ENCODE results near the gene BCR.

The BCR gene

DNA sequence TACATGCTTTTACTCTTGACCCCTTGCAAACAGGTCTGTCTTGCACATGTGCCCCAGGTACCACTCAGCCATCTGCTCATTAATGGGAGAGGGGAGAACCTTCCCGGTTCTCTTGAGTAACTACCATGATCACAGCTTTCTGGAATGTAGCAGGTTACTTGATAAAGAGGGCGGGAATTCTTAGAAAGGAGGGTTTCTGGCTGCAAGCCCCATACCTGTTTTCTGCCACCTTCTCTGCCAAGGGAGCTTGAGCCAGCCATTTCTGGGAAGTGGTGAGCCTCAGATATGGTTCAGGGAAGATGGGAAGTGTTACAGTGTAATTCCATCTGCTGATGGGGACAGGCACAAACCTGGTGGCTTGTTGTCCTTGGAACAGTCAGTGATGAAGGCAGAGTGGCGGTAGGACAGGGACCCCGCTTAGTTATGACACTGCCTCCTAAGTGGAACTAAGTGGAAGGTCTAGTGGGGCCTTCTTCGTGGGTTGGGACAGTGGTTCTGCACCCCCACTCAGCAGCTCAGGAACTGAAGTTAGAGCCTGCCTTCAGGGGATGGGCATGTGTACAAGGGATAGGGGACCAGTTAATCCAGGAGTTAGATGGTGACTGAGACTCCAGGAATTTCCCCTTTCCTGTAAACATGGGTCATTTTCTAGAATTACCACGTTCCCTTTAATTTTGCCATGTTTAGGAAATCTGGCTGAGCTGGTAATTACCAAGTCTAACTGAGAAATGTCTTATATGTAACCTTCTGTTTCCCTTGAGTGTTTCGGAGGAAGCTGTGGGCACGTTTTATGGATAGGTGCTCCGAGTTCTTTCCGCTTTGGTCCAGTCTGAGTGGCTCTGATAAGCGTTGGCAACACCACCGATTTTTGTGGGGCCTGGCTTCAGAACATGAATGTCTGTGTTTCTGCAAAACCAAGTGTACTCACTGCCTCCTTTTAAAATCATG lies 35.3 kb downstream of the BCR start:
- in situ Hi-C loops (cut with HindIII; ENCODE audit: low sequenced_read_pairs): no loop called here

DNA sequence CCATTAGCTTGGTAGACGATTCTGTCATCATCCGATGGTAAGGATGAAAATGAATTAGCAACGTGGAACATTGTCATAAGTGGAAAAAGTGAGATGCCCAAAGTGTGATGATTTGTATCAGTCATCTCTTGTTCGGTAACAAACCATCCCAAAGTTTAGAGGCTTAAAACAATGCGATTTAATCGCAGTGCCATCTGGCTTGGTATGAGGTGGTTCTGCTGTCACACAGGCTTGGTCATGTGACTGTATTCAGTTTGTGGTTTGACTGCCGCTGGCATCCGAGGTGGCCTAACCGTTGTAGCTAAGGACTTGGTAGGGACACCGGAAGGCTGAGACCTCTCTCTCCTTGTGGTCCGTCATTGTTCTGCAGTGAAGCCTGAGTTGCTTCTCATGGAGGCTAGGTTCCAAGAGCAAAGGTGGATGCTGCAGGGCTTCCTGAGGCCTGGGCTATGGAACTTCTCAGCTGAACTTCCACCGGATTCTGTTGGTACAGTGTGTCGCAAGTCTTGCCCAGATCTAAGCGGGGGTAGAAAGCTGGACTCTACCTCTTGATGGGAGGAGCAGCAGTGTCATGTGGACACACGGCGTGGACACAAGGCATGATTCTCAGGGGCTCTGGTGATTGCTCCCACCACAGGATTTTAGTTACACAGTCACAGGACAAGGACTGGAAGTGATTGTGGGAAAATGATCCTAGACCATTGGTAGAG lies 36.3 kb downstream of the BCR start:
- in situ Hi-C loops (cut with HindIII; ENCODE audit: low sequenced_read_pairs): no loop called here

DNA sequence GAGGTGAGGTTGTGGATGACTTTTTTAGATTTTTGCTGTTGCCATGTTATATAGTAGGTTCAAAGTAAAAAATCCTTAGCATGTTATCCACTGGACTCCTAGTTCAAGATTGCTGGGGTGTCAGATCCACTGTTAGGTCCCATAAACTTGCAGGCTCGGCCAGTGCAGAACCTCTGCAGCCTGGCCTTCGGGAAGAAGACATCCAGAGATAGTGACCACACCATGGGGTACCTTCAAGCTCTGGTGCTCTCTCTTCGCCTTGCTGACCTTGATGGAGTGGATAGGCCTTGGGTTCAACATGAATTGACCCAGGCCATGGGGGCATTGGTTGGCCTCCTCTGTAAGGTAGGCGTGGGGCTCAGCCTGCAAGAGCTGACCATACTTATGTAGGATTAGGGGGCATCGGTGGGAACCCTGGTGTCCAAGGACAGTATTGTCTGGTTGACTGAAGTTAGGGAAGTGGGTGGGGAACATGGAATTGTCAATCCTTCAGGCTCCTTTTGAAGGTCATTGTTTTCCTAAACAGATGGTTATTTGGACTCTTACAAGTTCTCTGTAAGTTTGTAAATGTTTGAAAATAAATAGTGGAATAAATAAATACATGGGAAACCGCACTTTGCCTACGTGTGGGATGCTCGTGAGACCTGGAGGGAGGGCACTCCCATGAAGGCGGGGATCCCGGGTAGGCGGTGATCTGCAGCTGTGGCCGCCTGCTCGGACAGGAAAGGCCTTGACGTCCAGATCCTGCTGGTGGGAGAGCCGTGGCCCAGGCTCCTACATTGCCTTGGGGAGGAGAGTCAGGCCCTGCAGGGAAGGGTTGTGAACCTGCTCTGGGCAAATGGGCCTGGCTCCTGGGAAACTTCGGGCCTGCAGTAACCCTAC lies 37.1 kb downstream of the BCR start:
- in situ Hi-C loops (cut with HindIII; ENCODE audit: low sequenced_read_pairs): no loop called here

DNA sequence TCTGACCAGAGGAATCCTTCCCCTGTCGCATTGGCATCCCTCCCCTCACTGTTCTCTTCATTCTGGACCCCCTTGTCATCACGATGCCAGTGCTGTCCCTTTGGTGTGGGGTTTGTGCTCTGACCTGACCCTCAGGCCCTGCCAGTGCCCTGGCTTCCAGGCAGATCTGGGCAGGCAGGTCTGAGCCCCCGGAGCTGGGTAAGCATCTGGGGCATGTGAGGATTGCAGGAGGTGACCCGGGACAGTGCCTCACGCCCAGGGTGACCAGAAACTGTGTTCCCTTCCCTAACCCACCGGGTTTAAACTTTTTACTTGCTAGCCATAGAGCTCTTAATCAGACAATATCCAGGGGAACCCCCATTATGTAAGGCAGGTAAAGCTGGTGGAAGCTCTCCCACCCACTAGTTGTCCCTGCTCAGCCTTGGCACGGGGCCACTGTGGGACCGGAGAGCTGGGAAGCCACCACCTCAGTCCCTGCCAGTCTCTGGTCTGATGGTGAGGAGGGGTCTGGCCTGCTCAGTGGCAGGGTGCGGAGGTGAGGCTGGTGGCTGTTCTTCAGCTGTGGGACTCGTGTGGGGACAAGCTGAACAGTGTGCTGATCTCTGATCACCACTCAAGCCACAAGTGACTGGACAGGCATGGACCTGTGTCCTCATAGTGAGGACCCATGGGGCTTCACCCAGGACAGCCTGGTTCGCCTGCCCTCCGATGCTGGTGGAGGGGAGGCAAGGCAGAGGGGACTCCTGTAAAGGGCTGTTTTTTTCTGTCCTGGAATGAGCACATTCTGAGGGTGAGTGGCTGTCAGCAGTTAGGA lies 38.0 kb downstream of the BCR start:
- in situ Hi-C loops (cut with HindIII; ENCODE audit: low sequenced_read_pairs): no loop called here

DNA sequence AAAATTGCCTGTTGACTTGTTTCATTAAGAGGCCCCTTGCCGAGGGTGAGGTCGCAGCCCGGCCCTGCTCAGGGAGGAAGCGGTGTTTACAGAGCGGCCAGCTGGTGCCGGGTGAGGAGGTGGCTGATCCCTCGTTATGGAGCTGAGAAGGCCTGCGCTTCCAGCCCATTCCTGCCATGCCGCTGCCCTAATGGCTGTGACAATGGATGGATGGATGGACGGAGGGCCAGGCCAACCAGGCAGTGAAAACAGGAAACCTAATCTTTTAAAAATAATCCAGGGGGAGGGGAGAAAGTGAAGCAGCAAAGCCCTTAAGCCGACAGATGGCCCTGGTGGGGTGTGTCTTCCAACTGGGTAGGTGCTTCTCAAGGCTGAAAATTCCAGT lies 38.5 kb downstream of the BCR start:
- in situ Hi-C loops (cut with HindIII; ENCODE audit: low sequenced_read_pairs): no loop called here

DNA sequence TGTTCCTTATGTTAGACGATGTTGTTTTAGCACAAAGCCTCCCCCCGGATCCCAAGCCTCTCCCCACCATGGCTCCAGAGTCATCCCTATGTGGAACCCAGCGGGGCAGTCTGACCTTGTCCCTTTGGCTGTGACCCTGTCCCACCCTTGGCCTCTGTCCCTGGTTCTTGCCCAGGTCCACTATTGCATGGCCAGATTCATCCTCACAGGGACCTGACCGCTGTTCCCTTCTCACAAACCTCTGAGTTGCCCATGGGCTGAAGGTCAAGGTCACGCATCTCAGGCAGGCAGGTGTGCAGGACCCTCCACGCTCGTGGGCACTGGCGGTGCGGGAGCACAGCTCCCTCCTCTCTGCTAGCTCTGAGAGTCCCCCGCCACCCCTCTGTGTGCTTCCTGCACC lies 39.0 kb downstream of the BCR start:
- in situ Hi-C loops (cut with HindIII; ENCODE audit: low sequenced_read_pairs): no loop called here

DNA sequence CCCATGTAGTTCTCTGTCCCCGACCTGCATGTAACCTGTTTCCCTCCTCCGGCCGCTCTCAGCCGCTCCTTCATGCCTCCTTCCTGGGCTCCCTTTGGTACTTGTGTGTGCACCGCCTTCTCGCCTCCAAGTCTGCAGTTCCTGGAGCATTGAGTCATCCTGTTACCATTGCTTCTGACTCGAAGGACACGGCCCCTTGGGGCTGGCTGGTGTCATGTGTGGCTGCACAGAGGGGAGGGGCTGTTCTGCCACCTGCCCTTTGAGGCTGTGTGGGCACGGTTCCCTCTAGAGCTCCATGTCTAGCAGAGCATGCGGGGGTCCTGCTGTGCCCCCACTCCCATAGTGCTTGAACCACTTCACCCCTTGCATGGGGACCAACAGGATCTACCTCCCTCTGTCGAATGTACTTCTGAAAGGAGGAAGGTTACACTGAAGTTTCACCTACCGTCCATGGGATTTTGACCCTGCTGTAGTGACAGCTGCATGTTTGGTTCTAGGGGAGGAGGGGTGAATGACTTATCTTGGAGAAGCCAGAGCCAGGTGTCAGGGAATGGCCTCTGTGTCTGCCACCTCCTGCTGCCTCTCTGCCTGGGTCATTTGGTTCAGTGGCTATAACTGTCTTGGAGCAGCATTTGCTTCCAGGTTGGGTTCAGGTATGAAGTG lies 39.6 kb downstream of the BCR start:
- in situ Hi-C loops (cut with HindIII; ENCODE audit: low sequenced_read_pairs): no loop called here

DNA sequence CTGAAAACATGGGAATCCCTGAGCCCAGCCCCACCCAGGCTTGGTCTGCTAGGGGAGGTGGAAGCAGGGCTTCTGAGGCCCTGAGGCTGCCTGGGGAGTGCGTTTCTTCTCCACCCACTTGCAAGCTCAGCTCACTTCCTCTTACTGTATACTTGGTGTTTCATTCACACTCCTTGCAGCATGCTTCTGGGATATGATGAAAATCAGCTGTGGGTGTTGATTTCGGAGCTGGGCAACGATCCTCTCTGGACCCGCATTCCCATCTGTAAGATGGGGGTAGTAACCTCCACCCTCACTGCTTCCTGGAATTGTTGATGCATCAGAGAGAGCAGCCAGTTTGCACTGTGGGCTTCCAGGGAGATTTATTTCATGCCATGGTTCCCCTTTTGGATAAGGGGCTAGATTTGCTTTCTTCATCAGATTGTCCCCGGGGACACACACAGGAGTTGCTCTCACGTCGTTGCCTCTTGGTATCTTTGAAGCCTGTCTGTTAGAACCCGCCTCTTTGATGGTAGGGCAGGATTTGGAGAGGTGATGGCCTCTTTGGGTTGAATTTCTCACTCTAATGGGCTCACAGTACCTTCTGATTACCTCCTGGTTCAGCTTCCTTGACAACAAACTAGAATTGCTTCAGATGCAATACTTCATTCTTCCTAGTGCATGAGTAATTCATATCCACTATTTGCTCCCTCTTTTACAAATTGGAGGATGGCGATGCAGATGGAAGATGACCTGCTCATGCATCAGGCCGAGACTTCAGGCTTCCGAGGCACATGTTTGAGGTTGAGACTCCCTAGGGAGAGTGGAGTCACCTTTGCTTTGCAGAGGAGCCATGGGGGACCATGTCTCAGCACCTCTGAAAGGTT lies 40.4 kb downstream of the BCR start:
- in situ Hi-C loops (cut with HindIII; ENCODE audit: low sequenced_read_pairs): no loop called here

DNA sequence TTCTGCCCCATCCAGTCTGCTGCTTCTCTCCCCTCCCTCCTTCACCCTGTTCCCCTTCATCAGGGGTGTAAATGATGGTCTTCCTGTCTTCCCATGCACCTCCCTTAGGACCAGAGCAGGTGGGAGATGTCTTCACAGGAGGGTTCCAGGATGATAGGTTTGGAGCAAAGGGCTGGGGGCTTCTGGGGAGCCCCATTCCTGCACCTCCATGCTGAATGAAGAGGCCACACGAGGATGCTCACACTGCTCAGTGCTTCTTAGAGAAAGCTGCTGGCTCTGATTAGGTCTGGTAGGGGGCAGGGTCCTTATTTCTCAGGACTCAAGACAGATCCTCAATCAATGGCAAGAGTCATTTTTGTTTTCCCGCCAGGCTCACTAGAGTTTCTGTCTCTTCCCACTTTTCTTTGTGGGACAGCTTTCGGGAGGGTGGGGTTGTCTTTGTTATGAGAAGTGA lies 41.1 kb downstream of the BCR start:
- in situ Hi-C loops (cut with HindIII; ENCODE audit: low sequenced_read_pairs): no loop called here

DNA sequence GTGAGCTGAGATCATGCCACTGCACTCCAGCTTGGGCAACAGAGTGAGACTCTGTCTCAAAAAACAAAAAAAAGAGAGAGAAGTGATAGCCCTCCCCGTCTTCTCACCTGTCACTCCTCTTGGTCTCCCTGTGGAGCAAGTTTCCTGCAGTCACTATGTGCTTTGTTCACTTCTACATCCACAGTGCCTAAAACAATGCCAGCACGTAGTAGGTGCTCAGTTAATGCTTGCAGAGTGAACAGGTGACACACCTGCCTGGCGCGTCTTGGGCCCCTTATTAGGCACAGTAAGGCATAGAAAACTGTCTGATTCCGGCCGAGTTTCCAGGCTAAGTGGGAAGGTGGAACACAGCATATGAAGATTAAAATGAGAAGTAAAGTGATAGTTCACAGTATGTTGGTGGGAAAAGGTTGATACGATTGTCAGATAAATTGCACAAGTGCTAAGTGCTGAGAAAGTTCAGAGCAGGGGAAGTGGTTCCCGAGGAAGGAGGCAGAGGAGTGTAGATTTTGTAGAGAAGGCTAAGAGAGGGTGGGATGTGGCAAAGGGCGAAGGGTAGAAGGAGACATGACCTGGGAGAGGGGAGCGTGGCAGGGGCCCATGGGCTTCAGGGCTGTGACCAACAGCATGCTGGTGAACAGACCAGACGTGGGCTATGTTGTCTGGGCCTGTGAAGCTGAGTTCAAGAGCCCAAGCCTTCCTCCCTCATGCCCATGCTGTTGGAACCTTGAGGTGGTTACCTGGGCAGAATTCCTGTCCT lies 41.9 kb downstream of the BCR start:
- in situ Hi-C loops (cut with HindIII; ENCODE audit: low sequenced_read_pairs): no loop called here

DNA sequence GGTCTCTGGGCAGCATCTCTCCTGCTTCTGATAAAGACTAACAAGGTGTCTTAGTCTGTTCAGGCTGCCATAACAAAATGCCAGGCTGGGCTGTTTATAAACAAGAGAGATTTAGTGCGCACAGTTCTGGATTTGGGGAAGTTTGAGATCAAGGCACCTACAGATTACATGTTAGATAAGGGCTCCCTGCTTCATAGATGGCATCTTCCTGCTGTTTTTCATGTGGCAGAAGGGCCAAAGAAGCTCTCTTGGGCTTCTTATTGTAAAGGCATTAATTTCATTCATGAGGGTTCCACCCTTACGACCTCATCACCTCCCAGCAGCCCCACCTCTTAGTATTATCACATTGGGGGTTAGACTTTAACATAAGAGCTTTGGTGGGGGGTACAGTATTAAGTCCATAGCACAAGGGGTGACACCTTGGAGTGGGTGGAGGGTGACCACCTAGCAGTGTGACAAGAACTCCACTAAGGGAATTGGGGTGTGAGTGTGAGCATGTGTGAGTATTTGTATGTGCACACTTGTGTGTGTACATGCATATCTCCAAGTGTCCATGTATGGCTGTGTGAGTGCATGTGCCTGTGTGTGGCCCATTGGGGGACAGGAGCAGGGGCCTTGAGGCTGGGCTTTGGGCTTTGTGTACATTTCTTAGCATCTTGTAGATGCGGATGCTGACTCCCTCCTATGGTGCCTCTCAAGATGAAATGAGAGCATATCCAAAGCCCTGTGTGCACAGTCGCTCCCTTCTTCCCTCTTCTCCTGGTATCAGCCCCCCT lies 42.7 kb downstream of the BCR start:
- in situ Hi-C loops (cut with HindIII; ENCODE audit: low sequenced_read_pairs): no loop called here

DNA sequence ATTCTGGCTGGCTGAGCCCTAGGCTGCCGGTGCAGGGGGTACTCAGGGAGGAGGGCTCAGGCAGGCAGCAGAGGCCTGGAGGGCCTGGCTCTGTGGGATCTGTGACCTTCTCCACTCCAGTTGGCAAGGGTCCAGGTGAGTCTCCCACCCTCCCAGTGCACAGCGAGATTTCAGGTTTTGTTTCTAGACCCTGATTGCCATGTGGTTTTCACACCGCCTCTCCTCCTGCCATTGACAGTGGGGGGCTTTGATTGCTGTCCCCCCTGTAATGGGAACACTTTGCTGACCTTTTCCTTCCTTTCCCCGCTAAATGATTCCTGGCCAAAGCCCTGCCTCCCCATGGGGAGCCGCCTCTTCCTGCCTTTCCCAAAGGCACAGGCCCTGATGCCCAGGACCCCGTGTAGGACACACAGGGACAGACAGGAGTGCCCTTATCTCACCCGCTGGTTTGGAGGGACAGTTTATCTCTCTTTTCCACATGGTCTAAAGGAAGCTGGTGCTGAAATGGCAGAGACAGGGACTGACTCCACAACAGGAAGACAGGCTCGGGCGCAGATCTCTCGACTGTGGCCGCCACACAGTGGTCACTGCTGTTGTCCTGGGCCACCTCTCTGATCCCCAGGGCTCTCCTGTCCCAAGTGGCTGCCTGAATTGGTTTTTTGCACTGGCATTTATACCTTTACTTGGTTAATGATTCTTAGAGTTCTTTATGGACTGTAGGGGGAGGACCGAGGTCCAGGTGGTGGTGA lies 43.4 kb downstream of the BCR start:
- in situ Hi-C loops (cut with HindIII; ENCODE audit: low sequenced_read_pairs): no loop called here

DNA sequence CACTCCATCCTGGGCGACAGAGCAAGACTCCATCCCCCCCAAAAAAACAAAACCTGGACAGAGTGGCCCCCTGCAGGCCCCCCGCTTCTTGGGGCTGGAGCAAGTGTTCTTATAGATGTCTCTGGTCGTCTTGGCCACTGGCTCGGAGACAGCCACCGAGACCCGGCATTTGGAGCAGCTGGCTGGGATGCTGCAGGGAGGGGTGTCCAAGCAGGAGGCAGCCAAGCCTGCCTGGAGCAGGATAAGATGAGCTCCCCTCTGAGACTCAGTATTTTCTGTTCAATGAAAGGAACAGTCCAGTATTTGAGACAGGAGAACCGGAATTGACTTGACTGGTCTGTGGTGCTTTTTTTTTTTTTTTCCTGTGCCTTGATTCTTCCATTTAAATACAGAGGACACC lies 44.5 kb downstream of the BCR start:
- in situ Hi-C loops (cut with HindIII; ENCODE audit: low sequenced_read_pairs): no loop called here

DNA sequence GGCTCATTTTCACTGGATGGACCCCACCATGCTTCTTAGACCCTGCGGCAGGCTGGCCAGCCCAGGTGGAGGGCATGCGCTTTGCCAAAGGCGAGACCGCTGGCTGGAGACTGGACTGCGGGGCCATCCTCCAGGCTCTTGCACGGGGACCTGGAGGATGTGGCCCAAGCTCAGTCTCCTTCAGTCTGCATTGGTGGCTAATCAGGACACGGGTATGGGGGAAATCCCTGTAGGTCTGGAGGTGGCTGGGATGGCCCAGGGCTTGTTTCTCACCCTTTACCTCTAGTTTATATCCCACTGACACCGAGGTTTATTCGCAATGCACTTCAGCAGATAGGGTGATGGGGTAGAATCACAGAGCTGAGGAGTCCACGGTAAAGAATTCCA lies 45.0 kb downstream of the BCR start:
- in situ Hi-C loops (cut with HindIII; ENCODE audit: low sequenced_read_pairs): no loop called here

DNA sequence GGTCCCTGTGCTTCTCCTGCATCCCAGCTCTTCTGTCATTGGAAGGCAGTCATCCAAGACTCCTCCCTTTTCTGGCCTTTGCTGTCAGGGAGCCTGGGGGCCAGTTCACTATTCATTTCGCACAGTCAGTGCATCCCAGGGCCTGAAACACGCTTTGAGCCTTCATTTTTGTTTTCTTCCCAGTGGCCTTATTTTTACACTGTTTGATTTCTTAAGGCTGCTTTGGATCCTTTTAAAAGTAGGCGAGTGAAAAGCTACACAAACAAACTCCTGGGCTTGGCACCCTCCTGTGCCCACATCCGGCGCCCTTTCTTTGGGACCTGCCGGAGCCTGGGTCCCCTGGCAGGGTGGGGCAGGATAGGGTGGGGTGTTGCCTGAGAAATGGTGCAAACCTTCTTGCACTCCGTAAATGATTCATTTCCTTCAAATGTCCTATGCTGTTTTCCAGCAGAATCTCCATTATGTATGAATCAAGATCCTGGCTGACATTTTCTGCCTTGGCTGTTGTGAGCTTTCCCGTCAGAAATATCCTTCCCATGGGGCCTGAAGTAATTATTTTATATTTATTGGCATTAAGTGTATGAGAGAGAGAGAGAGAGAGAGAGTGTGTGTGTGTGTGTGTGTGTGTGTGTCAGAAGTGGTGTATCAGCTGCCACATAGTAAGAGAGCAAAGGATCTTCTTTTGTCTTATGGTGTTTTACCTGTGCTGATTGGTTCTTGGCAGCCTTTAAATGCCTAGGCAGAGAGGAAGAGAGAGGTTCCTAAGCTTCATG lies 45.6 kb downstream of the BCR start:
- in situ Hi-C loops (cut with HindIII; ENCODE audit: low sequenced_read_pairs): no loop called here

DNA sequence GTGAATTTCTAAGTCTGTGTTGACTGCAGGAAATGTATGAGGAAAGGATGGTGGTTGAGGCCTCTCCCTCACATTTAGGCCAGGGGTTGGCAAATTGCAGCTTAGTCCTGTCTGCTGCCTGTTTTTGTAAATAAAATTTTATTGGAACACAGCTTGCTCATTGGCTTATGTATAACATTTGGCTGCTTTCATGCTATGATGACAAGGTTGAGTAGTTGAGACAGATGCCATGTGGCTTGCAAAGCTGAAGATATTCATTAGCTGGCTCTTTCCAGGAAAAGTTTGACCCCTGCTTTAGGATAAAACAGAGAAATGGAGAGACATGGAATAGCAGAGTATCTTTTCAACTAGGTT lies 46.2 kb downstream of the BCR start:
- in situ Hi-C loops (cut with HindIII; ENCODE audit: low sequenced_read_pairs): no loop called here
